GM12875 (cell line): ENCODE results near the gene RNH1.

Experiments used
- H3K4me3 ChIP-seq: one replicate; pipeline ENCODE4 v1.5.1; 2011; ENCODE audit warnings: low read depth, low read length, control low read depth
- TF ChIP-seq, protein P1 (sequence below): IDR thresholded peaks from 2 replicates; pipeline ENCODE4 v1.5.1; 2011; ENCODE audit warnings: low read depth, mild to moderate bottlenecking, control low read depth, inconsistent platforms, low read length, moderate library complexity, borderline replicate concordance; ENCODE audit not compliant: insufficient read depth

Gene RNH1

DNA sequence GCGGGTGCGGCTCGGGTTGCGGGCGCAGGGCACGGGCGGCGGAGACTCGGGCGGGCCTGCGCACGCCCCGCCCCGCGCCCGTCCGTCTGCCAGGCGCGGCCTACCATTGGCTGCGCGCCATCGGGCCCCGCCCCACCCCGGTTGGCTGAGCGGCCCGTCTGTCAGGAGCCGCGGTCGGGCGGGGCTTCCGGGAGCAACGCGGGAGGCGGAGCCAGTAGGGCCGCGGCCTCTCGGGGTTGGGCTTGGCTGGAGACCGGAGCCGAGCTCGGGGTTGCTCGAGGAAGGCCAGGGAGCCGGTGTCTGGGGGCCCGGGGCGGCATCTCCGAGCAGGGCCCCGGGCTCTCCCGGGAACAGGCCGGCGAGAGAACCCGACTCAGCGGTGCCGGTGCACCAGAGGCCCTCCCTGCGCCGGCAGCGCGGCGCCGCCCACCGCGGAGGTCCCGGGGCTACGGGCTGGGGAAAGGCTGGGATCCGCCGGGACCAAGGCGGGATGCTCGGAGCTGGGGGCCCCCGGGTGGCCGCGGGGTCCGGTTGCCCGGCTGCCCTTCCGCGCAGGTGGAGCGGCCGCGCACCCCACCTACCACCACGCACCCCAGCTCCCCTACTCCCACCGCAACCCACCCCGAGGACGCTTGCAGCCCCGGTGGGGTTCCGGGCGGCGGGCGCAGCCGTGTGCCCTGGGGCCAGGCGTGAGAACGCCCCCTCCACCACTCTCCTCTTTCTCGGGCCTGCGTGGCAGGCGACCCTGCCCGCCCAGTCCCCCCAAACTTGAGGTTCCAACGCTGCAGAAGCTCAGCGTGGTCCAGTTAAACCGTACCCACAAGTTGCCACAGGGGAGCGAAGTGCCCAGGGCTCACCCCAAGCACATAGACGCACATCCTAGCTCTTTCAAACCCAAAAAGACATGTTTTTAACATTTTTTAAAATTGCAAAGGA is 28.7 kb upstream of the RNH1 start, which contains the start of gene HRAS:
Gene HRAS (minus strand): TSS at position 58 of the 936 bp plus-strand sequence.
- H3K4me3 ChIP-seq, result peak within 1 kb of the TSS; percentile 83
- TF ChIP-seq, protein P1, sequence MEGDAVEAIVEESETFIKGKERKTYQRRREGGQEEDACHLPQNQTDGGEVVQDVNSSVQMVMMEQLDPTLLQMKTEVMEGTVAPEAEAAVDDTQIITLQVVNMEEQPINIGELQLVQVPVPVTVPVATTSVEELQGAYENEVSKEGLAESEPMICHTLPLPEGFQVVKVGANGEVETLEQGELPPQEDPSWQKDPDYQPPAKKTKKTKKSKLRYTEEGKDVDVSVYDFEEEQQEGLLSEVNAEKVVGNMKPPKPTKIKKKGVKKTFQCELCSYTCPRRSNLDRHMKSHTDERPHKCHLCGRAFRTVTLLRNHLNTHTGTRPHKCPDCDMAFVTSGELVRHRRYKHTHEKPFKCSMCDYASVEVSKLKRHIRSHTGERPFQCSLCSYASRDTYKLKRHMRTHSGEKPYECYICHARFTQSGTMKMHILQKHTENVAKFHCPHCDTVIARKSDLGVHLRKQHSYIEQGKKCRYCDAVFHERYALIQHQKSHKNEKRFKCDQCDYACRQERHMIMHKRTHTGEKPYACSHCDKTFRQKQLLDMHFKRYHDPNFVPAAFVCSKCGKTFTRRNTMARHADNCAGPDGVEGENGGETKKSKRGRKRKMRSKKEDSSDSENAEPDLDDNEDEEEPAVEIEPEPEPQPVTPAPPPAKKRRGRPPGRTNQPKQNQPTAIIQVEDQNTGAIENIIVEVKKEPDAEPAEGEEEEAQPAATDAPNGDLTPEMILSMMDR, result no peak

DNA sequence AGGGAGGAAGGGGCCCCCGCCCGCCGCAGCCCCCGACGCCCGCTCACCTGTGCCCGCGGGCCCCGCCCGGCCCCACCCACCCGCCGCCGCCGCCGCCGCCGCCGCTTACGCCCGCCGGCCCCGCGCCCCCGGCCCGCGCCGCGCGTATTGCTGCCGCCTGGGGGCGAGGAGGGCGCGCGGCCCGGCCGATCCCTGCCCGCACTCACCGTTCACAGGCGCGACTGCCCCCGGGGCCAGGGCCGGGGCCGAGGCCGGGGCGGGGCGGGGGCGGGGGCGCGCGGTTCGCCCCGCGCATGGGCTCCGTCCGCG is 28.1 kb upstream of the RNH1 start:
- H3K4me3 ChIP-seq, result peak overlapping the region; percentile 83
- TF ChIP-seq, protein P1, result no peak

DNA sequence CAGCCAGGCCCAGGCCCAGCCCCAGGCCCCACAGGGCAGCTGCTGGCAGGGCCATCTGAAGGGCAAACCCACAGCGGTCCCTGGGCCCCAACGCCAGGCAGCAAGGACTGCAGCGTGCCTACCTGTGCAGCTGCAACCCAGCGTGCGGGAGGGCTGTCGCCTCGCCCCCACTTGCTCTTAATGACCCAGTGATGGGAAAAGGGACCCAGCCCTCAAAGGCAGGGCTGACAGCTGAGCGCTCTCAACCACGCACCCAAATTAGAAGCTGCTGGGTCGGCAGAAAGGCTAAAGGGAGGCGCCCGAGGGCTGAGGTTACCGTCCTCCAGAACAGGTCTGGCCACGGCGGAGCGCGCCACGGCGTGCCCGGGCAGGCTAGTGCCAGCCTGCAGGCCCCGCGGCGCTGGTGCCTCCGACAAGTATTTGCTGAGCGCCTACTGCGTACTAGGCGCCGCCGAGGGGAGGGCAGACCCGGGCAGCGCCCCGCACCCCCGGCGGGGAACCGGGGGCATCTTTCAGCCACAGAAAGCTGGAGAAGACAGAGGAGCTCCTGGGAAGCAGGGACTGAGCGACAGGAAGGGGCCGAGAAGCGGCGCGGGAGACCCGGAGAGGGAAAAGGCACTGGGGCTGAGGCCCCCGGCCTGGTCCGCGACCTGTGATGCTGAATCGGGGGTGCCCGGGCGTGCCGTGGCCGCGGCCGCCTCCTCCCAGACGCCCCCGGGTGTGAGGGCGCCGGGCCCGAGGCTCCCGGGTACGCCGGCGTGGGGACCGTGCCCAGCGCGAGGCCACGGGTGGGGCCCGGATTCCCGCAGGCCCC is 27.6 kb upstream of the RNH1 start:
- TF ChIP-seq, protein P1, result no peak

DNA sequence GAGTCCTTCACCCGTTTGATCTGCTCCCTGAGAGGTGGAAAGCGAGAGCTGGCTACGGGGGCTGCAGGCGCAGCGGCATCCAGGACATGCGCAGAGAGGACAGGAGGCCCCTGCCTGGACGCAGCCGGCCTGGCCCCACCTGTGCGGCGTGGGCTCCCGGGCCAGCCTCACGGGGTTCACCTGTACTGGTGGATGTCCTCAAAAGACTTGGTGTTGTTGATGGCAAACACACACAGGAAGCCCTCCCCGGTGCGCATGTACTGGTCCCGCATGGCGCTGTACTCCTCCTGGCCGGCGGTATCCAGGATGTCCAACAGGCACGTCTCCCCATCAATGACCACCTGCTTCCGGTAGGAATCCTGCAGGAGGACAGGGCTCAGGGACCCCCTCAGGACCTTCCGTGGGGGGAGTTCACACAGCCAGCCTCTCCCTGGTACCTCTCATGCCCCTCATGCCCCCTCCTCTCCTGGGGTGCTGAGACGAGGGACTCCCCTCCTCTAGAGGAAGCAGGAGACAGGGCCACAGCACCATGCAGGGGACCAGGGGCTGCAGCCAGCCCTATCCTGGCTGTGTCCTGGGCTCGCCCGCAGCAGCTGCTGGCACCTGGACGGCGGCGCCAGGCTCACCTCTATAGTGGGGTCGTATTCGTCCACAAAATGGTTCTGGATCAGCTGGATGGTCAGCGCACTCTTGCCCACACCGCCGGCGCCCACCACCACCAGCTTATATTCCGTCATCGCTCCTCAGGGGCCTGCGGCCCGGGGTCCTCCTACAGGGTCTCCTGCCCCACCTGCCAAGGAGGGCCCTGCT is 26.7 kb upstream of the RNH1 start:
- peak overlapping the region; percentile 83 for H3K4me3 ChIP-seq
- TF ChIP-seq, protein P1, result no peak

More for the DNA sequence above, 27.6 kb upstream of the RNH1 start:
- peak overlapping the region; percentile 83 for H3K4me3 ChIP-seq

DNA sequence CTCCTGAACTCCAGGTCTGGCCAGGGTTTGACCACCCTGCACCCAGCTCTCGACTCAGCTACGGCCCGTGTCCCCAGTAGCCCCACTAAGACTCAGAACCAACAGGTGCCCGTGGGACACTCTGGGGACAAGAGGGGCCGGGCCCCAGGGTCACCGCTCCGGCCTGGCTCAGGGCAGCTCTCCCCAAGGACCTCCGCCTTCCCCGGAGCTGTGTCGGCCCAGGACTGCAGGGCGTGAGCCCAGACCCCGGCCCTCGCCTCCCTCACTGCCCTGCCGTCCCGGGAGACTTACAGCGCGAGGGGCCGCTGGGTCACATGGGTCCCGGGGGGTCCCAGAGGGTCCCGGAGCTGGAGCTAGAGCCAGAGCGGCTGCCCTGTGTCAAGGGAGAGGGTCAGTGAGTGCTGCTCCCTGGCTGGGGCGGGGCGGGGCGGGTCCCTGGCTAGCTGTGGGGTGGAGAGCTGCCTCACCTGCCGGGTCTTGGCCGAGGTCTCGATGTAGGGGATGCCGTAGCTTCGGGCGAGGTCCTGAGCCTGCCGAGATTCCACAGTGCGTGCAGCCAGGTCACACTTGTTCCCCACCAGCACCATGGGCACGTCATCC is 26.0 kb upstream of the RNH1 start:
- TF ChIP-seq, protein P1, result no peak

DNA sequence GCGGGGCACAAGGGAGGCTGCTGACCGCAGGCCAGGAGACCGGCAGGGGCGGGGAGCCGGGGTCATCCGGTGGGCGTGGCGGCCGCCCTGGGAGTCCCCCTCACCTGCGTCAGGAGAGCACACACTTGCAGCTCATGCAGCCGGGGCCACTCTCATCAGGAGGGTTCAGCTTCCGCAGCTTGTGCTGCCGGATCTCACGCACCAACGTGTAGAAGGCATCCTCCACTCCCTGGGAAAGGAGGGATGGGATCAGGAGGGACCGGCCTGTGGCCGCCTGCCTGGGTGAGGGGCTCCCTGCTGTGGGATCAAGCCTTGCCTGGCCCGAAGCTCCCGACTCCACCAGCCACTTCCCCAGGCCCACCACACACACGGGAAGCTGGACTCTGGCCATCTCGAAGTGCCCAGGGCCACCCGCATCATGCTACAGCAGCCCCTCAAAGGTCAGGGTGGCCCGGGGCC is 25.5 kb upstream of the RNH1 start:
- TF ChIP-seq, protein P1, result no peak
- H3K4me3 ChIP-seq, result no peak overlapping the region

More for the DNA sequence above, 26.0 kb upstream of the RNH1 start:
- H3K4me3 ChIP-seq, result no peak overlapping the region
